Muscle layer of duodenum (tissue), 2 donors: ENCODE data around the gene PTPN2.

Experiments
- H3K27ac ChIP-seq: one replicate; pipeline ENCODE4 v1.7.0; 2013; ENCODE audit warnings: mild to moderate bottlenecking, low read length
- H3K27me3 ChIP-seq: one replicate; pipeline ENCODE4 v1.7.0; 2013; ENCODE audit warnings: low read depth, mild to moderate bottlenecking, control low read depth, low read length
- H3K36me3 ChIP-seq, 2 donors: one replicate each; pipeline ENCODE4 v1.7.0; 2013; ENCODE audit warnings: low read length in 2 of 2, control low read depth in 1 of 2, mild to moderate bottlenecking in 1 of 2; ENCODE audit not compliant: insufficient read depth in 2 of 2, control insufficient read depth in 1 of 2
- H3K4me1 ChIP-seq, 2 donors: one replicate each; pipeline ENCODE4 v1.7.0; 2013; ENCODE audit warnings: low read length in 2 of 2, mild to moderate bottlenecking in 2 of 2, control low read depth in 1 of 2, moderate library complexity in 1 of 2; ENCODE audit not compliant: insufficient read depth in 2 of 2, control insufficient read depth in 1 of 2
- H3K4me3 ChIP-seq, 2 donors: one replicate each; pipeline ENCODE4 v1.7.0; 2013; ENCODE audit warnings: low read length in 2 of 2, low read depth in 1 of 2, mild to moderate bottlenecking in 1 of 2
- H3K9me3 ChIP-seq, 2 donors: one replicate each; pipeline ENCODE4 v1.7.0; 2013; ENCODE audit warnings: low read length in 2 of 2, control low read depth in 1 of 2, mild to moderate bottlenecking in 1 of 2; ENCODE audit not compliant: control insufficient read depth in 1 of 2
- donor health status: healthy.

Gene PTPN2

DNA sequence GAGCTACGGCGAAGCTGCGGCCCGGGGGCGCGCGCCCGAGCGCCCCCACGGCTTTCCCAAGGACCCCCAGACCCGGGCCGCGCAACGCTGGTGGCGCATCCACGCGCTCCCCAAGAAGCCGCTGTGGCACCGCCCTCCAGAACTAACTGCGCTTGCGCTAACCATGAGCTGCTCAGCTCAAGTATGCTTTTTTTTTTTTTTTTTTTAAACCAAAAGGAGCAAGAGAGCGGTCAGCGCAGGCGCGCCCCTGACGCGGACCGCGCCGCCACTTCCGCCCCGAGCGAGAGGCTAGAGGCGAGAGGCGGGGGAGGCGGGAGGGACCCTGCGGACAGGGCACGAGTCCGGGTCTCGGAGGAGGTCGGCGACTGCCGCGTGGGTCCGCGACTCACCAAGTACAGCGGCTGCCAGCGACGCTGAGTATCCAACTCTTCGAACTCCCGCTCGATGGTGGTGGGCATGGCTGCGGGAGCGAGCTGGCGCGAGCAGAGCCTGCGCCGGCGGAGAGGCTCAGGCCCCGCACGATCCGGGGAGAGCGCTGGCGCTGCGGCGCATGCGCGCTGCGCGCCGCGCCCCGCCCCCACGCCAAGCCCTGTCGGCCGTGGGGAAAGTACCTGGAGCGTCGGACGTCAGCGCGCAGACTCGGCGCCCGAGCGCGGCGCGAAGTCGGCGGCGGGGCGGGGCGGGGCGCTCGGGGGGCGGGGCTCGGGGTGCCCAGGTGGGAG lies at the start of gene PTPN2:
Gene PTPN2, minus strand, starts transcription at position 554 of the 722 bp plus-strand sequence. Its CDS starts 96 bp downstream, at position 458.
- peaks cover 4 to 18% of the 10 kb centered on the region in 2 donors for H3K4me1 ChIP-seq

DNA sequence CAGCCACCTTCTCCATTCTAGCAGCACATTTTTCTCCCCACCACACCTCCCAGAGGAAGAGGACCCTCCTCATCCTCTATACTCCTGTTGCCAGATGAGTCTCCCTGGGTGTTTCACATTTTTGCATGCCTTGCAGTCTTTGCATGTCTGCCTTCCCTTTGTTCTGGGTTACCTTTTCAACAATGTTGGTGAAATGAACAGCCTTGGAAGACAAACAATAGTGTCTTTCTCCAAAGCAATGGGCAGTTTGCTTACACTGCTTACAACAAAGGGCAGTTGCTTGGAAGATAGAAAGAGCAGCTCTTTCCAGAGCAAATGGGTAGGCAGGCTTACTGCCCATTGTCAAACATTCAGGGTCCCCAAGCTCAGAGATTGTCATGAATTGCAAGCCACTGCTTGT lies 49.3 kb upstream of the PTPN2 start:
- no peaks in the 10 kb centered on the region for H3K27me3 ChIP-seq
- H3K4me3 ChIP-seq: no peak overlapping the region
- no peaks in the 10 kb centered on the region for H3K4me1 ChIP-seq
- H3K36me3 ChIP-seq: no peaks in the 10 kb centered on the region
- no peaks in the 10 kb centered on the region for H3K9me3 ChIP-seq
- no peak overlapping the region for H3K27ac ChIP-seq

More for the DNA sequence above, at the start of gene PTPN2:
- peaks cover 0 to 4% of the 10 kb centered on the region in 2 donors for H3K36me3 ChIP-seq
- H3K4me3 ChIP-seq: peak within 1 kb of the TSS; percentile 66 to 89
- H3K27ac ChIP-seq: peak within 1 kb of the TSS; percentile 95
- no peaks in the 10 kb centered on the region for H3K9me3 ChIP-seq
- H3K27me3 ChIP-seq: no peaks in the 10 kb centered on the region

DNA sequence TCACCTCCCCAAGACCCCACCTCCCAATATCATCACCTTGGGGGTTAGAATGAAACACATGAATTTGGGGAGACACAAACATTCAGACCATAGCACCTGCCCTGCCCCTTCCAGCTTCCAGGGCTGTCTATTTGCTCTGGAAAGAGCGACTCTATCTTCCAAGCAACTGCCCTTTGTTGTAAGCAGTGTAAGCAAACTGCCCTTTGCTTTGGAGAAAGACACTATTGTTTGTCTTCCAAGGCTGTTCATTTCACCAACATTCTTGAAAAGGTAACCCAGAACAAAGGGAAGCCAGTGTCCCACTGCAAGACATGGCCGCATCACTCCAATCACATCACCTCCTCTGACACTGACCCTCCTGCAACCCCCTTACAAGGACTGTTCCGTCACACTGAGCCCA lies 46.9 kb upstream of the PTPN2 start:
- H3K27me3 ChIP-seq: no peaks in the 10 kb centered on the region

DNA sequence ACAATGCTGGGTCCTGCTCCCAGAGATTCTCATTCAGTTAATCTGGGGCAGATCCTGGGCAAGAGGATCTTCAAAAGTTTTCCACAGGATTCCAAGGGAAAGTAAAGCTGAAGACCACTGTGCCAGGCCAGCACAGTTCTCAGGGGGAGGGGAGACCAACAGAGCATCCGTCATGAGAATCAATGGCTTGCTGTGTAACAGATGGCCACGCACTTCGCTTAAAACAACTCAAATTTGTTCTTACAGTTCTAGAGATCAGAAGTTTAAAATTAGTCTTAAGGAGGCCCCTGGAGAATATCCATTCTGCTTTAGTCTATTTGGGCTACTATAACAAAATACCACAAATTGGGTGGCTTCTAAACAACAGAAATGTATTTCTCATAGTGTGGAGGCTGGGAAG lies 46.3 kb upstream of the PTPN2 start:
- Histone ChIP-seq H3K4me1 (no peaks in the 10 kb centered on the region), H3K36me3 (no peaks in the 10 kb centered on the region), H3K27ac (no peak overlapping the region), H3K4me3 (no peak overlapping the region), H3K9me3 (no peaks in the 10 kb centered on the region), H3K27me3 (no peaks in the 10 kb centered on the region)

More for the DNA sequence above, 46.9 kb upstream of the PTPN2 start:
- Histone ChIP-seq H3K4me3 (no peak overlapping the region), H3K9me3 (no peaks in the 10 kb centered on the region), H3K4me1 (no peaks in the 10 kb centered on the region), H3K36me3 (no peaks in the 10 kb centered on the region), H3K27ac (no peak overlapping the region)

DNA sequence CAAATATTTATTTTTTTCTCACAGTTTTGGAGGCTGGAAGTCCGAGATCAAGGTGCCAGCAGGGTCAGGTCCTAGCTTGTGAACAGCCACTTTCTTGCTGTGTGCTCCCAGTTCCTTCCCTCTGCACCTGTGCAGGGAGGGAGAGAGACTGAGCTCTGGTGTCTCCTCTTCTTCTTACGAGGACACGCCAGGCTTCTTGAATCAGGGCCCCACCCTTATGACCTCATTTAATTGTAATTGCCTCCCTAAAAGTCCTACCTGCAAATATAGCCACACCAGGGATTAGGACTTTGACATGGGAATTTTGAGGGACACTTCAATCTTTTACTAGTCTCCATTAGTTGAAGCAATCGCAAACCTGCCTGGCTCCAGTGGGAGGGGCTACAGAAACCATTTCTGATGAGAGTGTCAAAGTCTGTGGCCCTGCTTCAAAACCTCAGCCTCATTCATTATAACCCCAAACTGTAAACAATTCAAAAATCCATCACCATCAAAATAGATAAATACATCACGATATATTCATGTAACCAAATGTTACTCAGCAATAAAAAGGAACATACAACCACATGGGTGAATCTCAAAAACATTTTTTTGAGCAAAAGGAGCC lies 45.5 kb upstream of the PTPN2 start:
- Histone ChIP-seq H3K9me3 (no peaks in the 10 kb centered on the region), H3K27me3 (no peaks in the 10 kb centered on the region), H3K4me1 (no peaks in the 10 kb centered on the region), H3K27ac (no peak overlapping the region), H3K36me3 (no peaks in the 10 kb centered on the region), H3K4me3 (no peak overlapping the region)

DNA sequence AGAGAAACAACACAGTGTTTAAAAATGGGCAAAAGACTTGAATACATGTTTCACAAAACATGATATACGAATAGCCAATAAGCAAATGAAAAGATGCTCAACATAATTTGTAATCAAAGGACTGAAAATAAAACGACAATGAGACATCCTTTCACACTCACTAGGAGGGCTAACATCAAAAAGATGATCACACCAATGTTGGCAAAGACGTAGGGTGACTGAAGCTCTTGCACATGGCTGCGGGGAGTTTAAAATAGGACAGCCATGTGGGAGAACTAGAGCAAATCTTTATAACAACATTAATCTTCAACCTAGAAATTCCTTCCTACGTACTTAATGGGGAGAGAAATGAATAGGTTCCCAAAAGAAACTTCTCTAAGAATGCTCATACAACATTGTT lies 44.6 kb upstream of the PTPN2 start:
- H3K36me3 ChIP-seq: no peaks in the 10 kb centered on the region
- H3K9me3 ChIP-seq: no peaks in the 10 kb centered on the region
- H3K4me1 ChIP-seq: no peaks in the 10 kb centered on the region
- H3K4me3 ChIP-seq: no peak overlapping the region
- H3K27me3 ChIP-seq: no peaks in the 10 kb centered on the region
- no peak overlapping the region for H3K27ac ChIP-seq

DNA sequence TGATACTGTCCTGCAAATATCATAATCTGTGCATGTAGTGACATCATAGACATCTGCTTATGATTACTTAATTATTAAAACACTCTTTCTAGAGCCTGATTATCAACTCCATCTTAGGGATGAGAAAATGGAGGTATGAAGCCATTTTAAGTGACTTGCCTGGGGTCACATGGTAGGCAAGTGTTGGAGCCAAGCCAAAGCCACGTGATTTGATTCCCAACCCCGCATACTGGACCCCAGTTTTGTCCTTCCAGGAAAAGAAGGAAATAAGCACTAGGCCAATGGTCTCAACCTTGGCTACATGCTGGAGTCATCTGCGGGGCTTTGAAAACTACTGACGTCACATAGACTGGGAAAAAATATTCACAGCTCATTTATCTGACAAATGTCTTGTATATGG lies 44.2 kb upstream of the PTPN2 start:
- H3K4me1 ChIP-seq: no peaks in the 10 kb centered on the region
- no peaks in the 10 kb centered on the region for H3K27me3 ChIP-seq
- H3K36me3 ChIP-seq: no peaks in the 10 kb centered on the region
- H3K27ac ChIP-seq: no peak overlapping the region
- no peaks in the 10 kb centered on the region for H3K9me3 ChIP-seq
- no peak overlapping the region for H3K4me3 ChIP-seq

DNA sequence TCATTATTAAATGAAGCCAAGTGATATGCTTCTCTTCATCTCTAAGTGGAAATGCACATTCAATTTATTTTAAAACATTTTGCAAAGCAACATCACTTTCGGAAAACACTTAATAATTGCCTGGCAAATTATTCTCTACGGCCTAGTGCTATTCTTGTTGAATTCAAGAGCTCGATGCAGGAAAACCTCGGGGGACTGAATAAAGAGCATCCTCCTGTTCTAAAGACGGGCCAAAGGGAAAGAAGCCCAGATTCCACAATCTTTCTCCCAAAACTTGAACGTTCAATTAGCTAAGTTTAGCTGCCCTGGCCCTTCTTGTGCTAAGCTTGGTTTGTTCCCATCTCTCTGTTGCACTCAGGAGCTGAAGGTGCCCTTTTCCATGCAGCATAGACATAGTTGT lies 40.6 kb upstream of the PTPN2 start:
- H3K36me3 ChIP-seq: no peaks in the 10 kb centered on the region
- no peaks in the 10 kb centered on the region for H3K4me1 ChIP-seq
- H3K9me3 ChIP-seq: no peaks in the 10 kb centered on the region
- no peak overlapping the region for H3K4me3 ChIP-seq
- H3K27ac ChIP-seq: no peak overlapping the region
- no peaks in the 10 kb centered on the region for H3K27me3 ChIP-seq

DNA sequence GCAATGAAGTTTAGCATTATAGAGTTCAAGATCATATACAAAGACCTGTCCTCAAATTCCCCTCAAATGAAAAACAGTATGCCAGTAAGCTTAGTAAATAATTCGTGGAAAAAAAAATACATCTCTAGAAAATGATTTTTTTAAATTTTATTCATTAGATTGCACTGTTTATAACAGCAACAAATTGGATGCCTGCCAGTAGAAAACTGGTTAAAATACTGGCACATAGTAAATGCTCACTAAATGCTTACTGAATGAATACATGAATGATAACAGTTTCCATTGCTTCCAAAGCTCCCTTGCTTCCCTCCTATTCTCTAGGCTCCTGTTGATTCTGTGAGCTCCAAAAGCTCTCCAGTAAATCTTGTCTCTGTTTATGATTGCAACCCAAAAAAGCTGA lies 38.2 kb upstream of the PTPN2 start:
- Histone ChIP-seq H3K4me3 (no peak overlapping the region), H3K9me3 (no peaks in the 10 kb centered on the region), H3K27ac (no peak overlapping the region), H3K36me3 (no peaks in the 10 kb centered on the region), H3K27me3 (no peaks in the 10 kb centered on the region), H3K4me1 (no peaks in the 10 kb centered on the region)

DNA sequence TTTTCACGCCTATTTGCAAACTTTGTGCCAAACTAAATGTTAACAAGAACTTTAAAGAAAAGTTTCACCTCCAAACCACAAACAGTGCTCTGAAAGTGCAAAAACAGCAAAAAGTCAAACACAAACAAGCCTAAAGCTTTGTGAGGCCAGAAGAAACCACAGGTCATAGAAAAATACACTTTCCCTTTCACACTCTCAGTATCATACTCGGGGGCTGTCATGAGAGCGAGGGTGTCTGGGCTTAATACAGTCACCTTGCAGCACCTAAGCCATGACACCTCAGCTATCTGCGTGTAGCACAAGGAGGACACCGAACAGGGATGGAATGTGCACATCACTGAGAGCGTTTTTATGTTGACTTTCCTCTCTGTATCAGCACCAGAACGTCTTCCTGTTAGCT lies 37.1 kb upstream of the PTPN2 start:
- H3K27ac ChIP-seq: no peak overlapping the region
- H3K9me3 ChIP-seq: no peaks in the 10 kb centered on the region
- H3K27me3 ChIP-seq: no peaks in the 10 kb centered on the region
- no peaks in the 10 kb centered on the region for H3K4me1 ChIP-seq
- no peaks in the 10 kb centered on the region for H3K36me3 ChIP-seq
- no peak overlapping the region for H3K4me3 ChIP-seq

DNA sequence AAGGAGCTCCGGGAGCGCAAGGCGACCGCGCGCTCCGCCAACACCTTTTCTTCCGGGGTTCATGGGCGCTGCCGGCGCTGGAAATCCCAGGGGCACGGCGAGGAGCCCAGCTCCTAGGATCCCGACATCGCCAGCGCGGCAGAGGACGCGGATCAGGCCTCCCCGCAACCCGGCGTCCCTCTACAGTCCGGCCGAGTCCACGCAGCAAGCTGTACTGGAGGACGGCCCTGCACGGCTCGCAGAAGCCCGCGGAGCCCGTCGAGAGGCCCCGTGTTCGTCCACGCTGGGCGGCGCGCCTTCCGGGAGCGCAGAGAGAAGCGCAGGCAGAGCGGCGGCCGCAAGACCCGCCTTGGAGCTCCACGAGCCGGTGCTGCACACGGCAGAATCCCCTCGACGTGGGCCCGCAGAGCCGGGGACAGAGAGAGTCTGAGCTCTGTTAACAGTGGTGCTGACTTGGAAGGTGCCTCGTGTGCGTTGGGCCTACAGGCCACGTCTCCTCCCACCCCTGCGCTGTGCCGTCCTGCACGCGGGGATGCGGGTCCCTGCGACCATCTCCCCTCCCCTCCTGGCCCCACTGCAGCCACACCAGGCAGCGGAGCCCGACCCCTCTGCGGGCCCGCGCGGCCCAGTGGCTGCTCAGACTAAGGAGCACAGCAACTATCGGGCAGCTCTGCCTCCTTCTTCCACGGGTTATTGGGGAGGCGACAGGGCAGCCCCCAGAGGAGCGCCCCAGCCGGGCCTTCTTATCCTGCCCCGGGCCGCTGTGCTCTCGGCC lies 28.1 kb upstream of the PTPN2 start:
- peak overlapping the region in 1 of 2 donors; percentile 55 for H3K4me3 ChIP-seq
- H3K4me1 ChIP-seq: peaks cover 0 to 11% of the 10 kb centered on the region in 2 donors
- H3K36me3 ChIP-seq: no peaks in the 10 kb centered on the region
- no peaks in the 10 kb centered on the region for H3K9me3 ChIP-seq
- no peak overlapping the region for H3K27ac ChIP-seq
- no peaks in the 10 kb centered on the region for H3K27me3 ChIP-seq
